Activated T-helper 2 cell treated with anti-CD3 and anti-CD28 coated beads, Interferon-gamma antibody, Interleukin-2, Interleukin-4, amounts not matched to agents 10 μg/mL and 5 μg/mL and 100 μg/mL, durations not matched to agents 14 hours and 24 hours and 36 hours (primary cell): ENCODE measurements around the gene EBF3. TPM values are rescaled to one million over a fixed set of nuclear protein-coding genes. Genes with fewer than 3 reads are reported as not detected.

Source experiments
- DNase-seq: peaks from one replicate; pipeline ENCODE4 v3.0.0; 2021; ENCODE audit warnings: low spot score
- H3K27ac Mint-ChIP-seq: one replicate; pipeline ENCODE4 v1.8.0; 2021; ENCODE audit warnings: mixed read lengths
- H3K27me3 Mint-ChIP-seq: one replicate; pipeline ENCODE4 v1.8.0; 2021; ENCODE audit warnings: low read depth, mixed read lengths
- H3K36me3 Mint-ChIP-seq: one replicate; pipeline ENCODE4 v1.8.0; 2021; ENCODE audit warnings: low read depth, mixed read lengths
- H3K4me1 Mint-ChIP-seq: one replicate; pipeline ENCODE4 v1.8.0; 2021; ENCODE audit warnings: low read depth, mixed read lengths
- H3K4me3 Mint-ChIP-seq: one replicate; pipeline ENCODE4 v1.8.0; 2021; ENCODE audit warnings: low read depth, mild to moderate bottlenecking, moderate library complexity, mixed read lengths
- H3K9me3 Mint-ChIP-seq: one replicate; pipeline ENCODE4 v1.8.0; 2021; ENCODE audit warnings: mixed read lengths
- intact Hi-C: fragments of 100-400 bp; cut with micrococcal nuclease; formaldehyde crosslinking; loops from one replicate; pipeline ENCODE4 v1.15.1; 2023
- total RNA-seq: library from RNA; stranded (reverse); gene quantifications from 2 replicates; pipeline ENCODE4 v1.2.3, GENCODE V29; 2022

The EBF3 gene
- total RNA-seq, 1 donor from 2014 or later: not detected

DNA sequence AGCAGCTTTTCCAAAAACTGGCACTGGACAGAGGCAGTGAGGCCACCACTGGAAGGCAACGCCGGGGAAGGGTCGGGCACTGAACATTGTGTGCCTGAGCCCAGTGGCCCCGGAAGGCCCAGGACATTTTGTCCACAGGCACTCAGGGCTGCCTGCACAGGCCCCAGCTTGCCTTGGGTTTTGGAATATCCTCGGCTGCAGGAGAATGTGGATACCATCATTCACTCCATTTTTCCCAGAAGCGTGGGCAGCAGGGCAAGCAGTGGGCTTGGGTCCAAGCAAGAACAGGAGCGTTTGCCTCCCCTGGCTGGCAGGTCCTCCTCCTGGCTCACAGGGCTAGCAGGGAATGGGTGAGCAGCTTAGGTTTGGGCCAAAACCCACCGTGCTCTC, 147.4 kb downstream of the EBF3 start:
- H3K9me3 Mint-ChIP-seq: peaks cover 17% of the 10 kb centered on the region
- DNase-seq: no peak
- H3K4me1 Mint-ChIP-seq: no peaks in the 10 kb centered on the region
- no peaks in the 10 kb centered on the region for H3K27me3 Mint-ChIP-seq
- no peak overlapping the region for H3K27ac Mint-ChIP-seq
- intact Hi-C loops: no loop called here
- H3K4me3 Mint-ChIP-seq: no peak overlapping the region
- no peaks in the 10 kb centered on the region for H3K36me3 Mint-ChIP-seq

DNA sequence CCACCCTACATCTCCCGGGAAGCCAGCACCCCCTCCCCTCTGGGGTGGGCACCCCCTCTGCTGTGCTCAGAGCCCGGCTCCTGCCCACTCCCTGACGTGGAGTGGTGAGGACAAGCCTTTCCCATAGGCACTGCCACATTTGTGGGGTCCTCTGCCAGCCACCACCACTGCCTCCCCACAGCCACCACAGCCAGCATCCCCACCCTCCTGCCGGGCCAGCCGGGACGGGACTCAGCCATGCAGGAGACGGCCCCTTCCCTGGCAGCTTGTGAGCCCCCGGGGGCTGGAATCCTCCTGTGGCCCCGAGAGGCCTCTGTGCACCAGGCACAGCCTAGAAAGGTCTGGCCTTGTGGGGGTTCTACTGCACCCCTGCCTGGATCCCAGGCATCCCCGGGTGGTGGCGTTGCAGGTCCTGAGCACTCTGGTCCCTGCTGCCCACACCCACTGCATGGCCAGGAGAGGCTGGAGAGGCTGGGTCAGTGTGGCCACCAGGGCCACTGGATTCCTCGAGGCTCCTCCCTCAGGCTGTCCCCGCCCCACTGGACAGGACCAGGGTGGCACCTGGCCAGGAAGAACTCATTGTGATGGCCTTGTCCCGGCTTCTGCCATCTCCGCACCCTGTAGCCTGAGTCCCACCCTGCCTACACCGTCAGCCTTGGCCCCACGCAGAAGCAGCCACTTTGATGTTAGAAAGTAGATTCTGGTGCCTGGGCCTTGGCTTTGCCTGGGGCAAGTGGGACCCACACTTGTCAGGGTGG, 148.0 kb downstream of the EBF3 start:
- Mint-ChIP-seq H3K4me1 (no peaks in the 10 kb centered on the region), H3K4me3 (no peak overlapping the region), H3K36me3 (no peaks in the 10 kb centered on the region), H3K27me3 (no peaks in the 10 kb centered on the region), H3K9me3 (peaks cover 17% of the 10 kb centered on the region), H3K27ac (no peak overlapping the region)
- intact Hi-C loops: no loop called here
- no peak for DNase-seq

DNA sequence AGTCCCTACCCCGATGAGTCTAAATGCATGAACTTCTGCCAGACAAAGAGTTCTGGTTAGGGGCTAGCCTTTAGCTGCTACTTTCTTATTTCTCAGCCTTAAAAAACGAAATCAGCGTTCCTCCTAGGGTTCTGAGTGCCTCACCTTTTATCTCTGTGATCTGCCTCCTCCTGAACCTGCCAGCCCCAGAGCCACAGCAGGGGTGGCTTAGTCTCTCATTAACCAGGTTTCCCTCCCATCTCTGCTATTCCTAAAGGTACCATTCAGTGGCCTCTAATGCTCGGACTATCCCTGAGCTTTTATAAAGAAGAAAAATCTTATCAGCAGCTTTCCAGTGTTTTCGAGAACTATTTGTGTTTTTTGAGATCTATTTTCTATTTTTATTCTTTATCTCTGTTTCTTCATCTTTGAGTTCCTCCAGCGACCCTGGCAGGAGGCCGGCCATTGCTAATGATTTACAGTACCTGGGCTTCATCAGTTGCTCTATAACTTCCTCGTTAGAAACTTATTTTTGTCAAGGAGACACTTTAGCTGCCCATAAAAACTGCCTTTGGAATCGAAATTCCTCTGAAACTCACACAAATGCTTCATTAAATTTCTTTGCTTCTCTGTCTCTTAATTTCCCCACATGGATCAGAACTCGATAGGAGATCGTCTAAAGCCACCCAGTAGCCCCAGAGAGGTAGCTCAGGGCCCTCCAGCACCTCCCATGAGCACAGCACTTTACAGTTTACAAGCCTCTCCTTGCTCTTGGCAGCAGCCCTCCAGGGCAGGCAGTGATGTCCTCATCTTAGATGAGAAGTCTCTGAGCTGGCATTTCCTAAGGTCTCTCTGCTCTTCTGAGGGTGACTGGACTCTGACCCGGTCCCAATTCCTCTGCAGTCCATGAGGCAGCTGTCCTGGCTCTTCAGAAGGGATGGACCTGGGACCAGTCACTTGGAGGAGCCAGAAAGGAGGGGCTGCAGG, 149.1 kb downstream of the EBF3 start:
- no peaks in the 10 kb centered on the region for H3K4me1 Mint-ChIP-seq
- intact Hi-C loops: no loop called here
- H3K36me3 Mint-ChIP-seq: no peaks in the 10 kb centered on the region
- no peaks in the 10 kb centered on the region for H3K27me3 Mint-ChIP-seq
- no peak overlapping the region for H3K27ac Mint-ChIP-seq
- H3K9me3 Mint-ChIP-seq: peaks cover 17% of the 10 kb centered on the region
- no peak overlapping the region for H3K4me3 Mint-ChIP-seq
- DNase-seq: no peak

DNA sequence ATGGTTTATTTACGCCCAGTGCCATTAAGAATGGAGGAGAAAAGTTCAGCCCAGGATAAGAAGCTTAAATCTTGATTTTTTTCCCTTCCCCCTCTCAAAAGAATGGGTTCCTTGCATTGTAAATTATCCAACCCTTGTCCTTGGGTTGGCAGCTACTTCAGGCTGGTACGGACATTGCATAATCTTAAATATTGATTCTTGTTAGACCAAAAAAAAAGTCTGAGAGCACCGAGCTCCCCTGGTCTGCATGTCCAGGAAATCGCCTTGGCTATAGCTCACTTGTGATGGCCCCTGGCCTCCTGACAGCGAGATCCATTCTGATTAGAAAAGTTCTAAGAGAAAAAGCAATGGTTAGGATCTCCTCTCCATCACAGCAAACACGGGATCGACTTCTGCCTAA, 151.7 kb downstream of the EBF3 start:
- H3K27me3 Mint-ChIP-seq: no peaks in the 10 kb centered on the region
- H3K4me3 Mint-ChIP-seq: no peak overlapping the region
- no peak overlapping the region for H3K27ac Mint-ChIP-seq
- peaks cover 4% of the 10 kb centered on the region for H3K9me3 Mint-ChIP-seq
- intact Hi-C loops: no loop called here
- no peaks in the 10 kb centered on the region for H3K36me3 Mint-ChIP-seq
- no peaks in the 10 kb centered on the region for H3K4me1 Mint-ChIP-seq
- DNase-seq: no peak

DNA sequence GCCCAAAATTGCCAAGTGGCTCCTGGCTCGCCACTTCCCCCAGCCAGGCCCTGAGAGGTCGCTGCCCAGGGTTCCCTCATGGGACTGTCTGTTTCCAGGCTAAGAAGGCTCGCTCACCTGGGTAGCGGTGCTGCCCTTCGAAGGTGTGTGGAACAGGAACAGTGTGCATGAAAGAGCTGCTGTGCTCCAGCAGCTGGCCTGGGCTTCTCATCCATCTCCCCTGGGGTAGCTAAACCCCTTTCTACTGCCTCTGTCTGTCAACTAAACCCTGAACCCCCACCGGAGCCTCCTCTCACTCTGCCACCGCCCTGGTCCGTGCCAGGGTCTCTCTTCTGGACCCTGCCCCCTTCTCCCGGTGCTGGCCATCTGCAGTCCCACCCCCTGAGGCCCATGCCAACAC, 152.9 kb downstream of the EBF3 start:
- Mint-ChIP-seq H3K36me3 (no peaks in the 10 kb centered on the region), H3K9me3 (peaks cover 3% of the 10 kb centered on the region), H3K27ac (no peak overlapping the region), H3K4me1 (no peaks in the 10 kb centered on the region), H3K27me3 (no peaks in the 10 kb centered on the region), H3K4me3 (no peak overlapping the region)
- intact Hi-C loops: no loop called here
- DNase-seq: no peak

DNA sequence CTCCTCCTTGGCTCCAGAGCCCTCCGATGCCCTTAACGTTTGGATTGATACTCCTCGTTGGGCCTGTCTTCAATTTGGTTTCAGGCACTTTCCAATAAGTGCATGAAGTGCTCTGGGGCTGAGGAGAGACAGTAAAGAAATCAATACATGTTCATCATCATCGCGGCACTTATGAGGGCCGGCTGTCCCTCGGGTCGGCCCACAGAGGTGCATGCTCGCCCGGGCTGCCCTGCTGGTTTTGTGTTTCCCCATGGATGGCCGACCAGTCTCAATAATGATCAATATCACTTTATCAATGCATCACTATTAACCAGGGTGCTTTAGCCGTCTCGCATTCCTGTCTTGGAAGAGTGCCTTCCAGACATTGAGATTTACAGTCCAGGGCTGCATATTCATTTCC, 154.2 kb downstream of the EBF3 start:
- no peaks in the 10 kb centered on the region for H3K4me1 Mint-ChIP-seq
- no peak for DNase-seq
- H3K9me3 Mint-ChIP-seq: no peaks in the 10 kb centered on the region
- H3K4me3 Mint-ChIP-seq: no peak overlapping the region
- no peaks in the 10 kb centered on the region for H3K27me3 Mint-ChIP-seq
- intact Hi-C loops: no loop called here
- no peaks in the 10 kb centered on the region for H3K36me3 Mint-ChIP-seq
- H3K27ac Mint-ChIP-seq: no peak overlapping the region

DNA sequence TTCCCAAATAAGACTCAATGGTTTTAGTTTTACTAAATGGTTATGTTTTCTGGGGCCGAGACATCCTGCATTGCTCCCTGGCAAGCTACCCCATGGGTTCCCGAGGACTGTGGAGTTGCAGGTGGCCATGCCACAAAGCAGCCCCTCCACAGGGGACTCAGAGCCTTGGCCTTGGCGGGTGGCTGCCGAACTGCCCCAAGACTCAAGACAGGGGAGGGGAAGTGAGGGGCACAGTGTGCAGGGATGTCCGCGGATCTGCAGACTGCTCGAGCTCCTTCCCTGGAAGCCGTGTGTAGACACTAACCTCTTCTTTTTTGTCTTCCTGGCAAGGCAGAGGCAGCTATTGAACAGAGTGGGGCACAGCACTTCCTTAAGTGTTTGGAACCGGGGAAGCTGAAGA, 154.6 kb downstream of the EBF3 start:
- peaks cover 2% of the 10 kb centered on the region for H3K9me3 Mint-ChIP-seq
- H3K27ac Mint-ChIP-seq: no peak overlapping the region
- no peaks in the 10 kb centered on the region for H3K27me3 Mint-ChIP-seq
- no peak for DNase-seq
- no peaks in the 10 kb centered on the region for H3K4me1 Mint-ChIP-seq
- intact Hi-C loops: no loop called here
- H3K4me3 Mint-ChIP-seq: no peak overlapping the region
- no peaks in the 10 kb centered on the region for H3K36me3 Mint-ChIP-seq

DNA sequence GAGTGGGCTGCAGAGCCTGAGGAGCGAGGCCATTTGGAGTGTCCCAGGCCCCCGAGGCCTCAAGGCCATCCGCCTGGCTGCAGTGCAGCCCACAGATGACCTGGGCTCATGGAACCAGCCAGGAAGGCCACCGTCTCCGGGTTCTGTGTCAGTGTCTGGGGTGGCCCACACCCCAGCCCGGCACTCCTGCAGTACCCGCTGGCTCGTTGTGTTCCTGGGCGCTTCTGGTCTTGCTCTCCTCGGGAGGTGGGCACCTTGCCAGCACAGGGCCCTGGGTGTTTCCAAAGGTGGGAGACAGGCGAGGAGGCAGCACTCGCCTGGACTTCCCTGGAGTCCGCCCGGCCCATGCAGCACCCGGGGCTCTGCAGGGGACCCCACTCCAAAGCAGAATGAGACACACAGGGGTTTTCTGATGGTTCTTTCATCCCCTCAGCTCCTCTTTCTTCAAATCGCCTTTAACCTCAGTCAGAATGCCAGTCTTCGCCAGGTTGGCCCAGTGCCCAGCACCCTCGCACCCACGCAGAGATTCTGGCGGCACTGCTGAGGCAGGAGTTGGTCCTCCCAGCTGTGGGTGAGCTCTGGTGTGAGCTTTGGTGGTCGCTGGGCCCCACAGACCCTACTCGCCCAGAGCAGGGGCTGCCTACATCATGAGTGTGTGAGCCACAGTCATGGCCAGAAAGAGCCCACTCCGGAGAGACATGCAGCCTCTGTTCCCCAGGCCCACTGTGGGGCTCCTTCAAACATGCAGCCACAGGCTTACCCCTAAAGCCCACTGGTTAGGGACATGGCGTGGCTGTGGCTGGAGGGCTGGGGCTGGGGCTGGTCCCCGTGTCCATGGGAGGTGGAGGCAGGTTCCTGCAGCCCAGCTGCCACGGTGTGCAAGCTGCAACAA, 155.7 kb downstream of the EBF3 start:
- Mint-ChIP-seq H3K4me1 (no peaks in the 10 kb centered on the region), H3K4me3 (no peak overlapping the region), H3K36me3 (no peaks in the 10 kb centered on the region), H3K27me3 (no peaks in the 10 kb centered on the region), H3K9me3 (peaks cover 11% of the 10 kb centered on the region), H3K27ac (no peak overlapping the region)
- DNase-seq: no peak
- intact Hi-C loops: no loop called here

DNA sequence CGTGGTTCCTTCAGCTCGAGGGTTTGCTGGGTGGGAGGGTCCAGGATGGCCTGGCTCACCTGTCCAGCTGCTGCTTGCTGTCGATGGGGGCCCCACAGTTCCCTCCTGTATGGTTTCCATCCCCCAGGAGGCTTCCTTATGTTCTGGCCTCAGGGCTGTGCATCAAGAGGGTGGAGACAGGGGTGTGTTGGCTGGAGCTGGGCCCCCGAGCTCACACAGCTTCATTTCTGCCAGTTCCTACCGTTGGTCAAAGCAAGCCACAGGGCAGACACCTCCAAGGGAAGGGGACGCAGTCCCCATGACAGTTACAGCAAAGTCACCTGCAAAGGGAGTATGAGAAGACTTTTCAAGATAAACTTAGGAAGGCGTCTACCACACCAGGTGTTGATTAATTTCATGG, 156.9 kb downstream of the EBF3 start:
- Mint-ChIP-seq H3K27me3 (no peaks in the 10 kb centered on the region), H3K4me1 (no peaks in the 10 kb centered on the region), H3K4me3 (no peak overlapping the region), H3K36me3 (no peaks in the 10 kb centered on the region), H3K27ac (no peak overlapping the region), H3K9me3 (peaks cover 12% of the 10 kb centered on the region)
- intact Hi-C loops: no loop called here
- DNase-seq: no peak

DNA sequence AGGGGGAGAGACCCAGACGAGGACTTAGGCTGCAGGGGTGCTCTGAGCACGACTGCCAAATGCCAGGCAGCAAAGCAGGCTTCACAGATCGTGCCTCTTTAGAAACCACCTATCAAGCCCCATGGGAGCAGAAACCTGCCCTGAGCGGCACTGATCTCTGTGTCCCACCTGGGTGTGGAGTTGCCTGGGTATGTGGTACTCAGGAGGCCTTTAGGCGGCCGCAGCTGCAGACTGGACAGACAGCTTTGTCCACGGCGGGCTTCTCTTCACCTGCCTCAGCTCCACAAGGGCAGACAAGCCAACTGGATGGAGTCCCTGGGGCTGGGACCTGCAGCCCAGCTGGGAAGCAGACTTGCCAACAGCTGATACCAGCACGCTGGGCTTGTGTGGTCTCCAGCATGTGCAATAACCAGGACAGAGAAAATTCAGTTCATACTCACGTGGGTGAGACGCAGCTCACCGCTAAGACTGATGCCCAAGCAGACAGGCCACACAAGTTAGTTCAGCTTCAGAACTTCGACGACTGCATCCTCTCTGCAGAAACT, 163.2 kb downstream of the EBF3 start:
- no peak for DNase-seq
- no peaks in the 10 kb centered on the region for H3K36me3 Mint-ChIP-seq
- no peaks in the 10 kb centered on the region for H3K27me3 Mint-ChIP-seq
- intact Hi-C loops: no loop called here
- no peaks in the 10 kb centered on the region for H3K4me1 Mint-ChIP-seq
- no peak overlapping the region for H3K4me3 Mint-ChIP-seq
- H3K27ac Mint-ChIP-seq: no peak overlapping the region
- H3K9me3 Mint-ChIP-seq: peaks cover 15% of the 10 kb centered on the region

DNA sequence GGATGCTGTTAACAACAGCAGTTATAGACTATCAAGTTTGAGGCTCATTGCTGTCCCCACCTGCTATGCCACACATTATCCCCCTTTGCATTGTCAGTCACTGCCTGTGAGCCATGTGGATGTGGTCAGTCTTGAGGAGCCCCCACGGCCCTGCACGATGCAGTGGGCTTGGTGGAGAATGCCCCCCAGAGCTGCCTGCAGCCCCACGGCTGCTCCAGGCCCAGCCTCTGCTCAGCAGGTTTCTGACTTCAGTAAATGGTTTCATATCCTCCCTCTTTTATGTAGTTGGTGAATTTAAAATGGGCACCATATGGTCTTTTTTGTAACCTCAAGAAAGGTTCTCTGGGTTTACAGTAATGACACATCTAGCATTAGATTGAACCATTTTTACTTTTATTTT, 164.1 kb downstream of the EBF3 start:
- Mint-ChIP-seq H3K9me3 (peaks cover 15% of the 10 kb centered on the region), H3K4me1 (no peaks in the 10 kb centered on the region), H3K27ac (no peak overlapping the region), H3K36me3 (no peaks in the 10 kb centered on the region), H3K27me3 (no peaks in the 10 kb centered on the region), H3K4me3 (no peak overlapping the region)
- intact Hi-C loops: no loop called here
- DNase-seq: no peak

DNA sequence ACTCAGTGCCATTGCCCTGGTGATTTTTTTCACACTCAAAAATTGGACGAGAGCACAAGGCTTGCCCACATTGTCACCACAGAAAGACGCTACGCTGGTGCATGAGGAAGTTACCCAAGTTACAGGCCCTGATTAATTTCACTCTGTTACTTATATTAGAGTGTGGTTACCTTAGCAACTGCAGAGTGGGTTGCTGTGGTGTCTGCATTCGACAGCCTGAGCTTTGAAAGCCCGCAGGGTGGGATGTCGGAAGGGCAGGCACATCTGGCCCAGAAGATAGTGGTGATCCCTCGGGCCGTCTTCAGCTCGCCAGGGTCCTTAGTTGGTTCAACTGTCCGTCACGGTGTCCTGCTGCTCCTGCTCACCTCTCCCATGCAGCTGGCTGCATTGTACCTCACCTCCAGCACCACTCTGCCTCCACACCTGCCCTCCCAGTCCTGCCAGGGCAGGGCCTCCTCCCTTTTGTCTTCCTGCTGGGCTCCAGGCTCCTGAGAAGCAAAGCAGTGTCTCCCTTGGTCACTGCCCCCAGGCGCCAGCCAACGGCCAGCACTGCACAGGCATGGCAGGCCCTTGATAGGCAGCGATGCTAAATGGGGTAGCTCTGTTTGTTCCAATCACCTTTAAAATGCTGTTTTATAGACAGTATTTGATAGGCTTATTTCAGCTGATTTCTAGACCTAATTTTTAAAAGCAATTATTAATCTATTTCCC, 167.2 kb downstream of the EBF3 start:
- Mint-ChIP-seq H3K27ac (no peak overlapping the region), H3K27me3 (no peaks in the 10 kb centered on the region), H3K9me3 (peaks cover 6% of the 10 kb centered on the region), H3K36me3 (no peaks in the 10 kb centered on the region), H3K4me1 (no peaks in the 10 kb centered on the region), H3K4me3 (no peak overlapping the region)
- intact Hi-C loops: no loop called here
- no peak for DNase-seq
